NCI-H1436 treated with DMSO at 0.1 percent for 48 hours (cell line): ENCODE measurements around the gene DENND6B.

Source experiments
- DNase-seq: peaks from one replicate; lab custom pipeline; 2025; lab: John Stamatoyannopoulos, UW

The DENND6B gene

DNA sequence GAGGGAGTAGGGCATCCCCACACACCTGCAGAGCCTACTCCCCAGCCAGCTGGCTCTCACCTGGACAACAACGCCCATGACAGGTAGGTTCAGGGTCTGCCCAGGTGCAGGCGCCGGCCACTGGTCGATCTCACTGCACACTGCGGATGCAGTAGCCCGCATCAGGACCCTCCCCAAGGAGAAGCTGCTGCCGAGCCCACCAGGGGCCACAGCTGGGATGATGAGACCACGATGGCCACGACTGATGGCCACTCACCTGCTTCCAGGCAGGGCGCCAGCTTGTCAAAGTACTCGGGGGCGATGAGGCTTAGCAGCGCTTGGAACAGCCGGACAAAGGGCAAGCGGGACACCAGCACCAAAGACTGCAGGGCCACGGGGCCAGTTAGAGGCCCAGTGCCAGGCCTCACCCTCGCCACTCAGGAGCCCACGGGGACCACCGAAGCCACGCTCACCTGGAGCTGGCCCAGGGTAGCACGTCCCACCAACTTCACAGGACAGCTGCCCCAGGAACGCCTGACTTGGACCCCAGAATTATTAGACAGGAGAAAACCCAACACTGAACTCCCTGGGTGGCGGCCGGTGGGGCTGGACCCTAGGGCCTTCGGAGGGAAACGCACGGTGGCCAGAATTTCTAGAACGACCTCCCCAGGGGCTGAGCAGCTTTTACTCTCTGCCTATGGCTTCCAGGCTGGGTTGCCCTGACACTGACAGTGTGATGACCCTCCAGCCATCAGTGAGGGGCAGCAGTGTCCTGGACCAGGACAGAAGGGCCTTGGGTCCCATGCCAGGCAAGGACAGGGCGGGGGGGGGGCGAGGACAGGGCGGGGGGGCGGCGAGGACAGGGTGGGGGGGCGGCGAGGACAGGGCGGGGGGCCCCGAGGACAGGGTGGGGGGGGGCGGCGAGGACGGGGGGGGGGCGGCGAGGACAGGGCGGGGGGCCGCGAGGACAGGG, 10.4 kb downstream of the DENND6B start:
- DNase-seq, result no peak

DNA sequence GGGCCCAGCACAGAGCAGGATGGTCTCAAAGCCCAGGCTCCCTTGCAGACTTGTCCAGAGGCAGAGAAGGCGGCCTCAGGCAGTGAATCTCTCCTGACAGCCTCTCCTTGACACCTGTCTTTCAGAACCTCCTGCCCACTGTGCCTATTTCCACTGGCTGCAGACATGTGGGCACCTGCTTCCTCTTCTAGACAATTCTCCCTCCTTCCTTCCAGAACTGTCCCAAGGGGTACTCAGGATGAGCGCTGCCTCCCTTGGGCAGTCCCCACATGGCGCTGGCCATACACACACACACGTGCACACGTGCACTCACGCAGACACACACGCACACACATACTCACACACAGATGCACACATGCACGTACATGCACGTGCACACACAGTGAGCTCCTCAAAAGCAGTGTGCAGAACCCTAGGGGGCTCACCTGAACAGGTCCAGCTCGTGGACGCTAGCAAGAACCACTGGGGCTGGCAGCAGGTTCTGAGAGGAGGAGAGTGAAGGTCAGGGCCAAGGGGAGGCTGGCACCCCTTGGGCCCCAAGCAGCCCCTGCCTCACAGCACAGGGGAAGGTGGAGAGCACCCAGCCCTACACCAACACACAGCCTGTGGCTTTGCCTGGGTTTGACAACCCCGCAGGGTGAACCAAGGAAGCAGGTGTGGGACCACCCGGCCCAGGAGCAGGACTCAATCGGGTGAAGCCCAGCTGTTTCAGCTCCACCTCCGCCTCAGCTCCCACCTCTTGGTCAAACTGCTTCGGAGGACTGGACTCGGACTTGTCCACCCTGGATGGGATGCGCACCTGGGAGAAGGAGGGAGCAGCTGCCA, 11.3 kb downstream of the DENND6B start:
- no peak for DNase-seq

DNA sequence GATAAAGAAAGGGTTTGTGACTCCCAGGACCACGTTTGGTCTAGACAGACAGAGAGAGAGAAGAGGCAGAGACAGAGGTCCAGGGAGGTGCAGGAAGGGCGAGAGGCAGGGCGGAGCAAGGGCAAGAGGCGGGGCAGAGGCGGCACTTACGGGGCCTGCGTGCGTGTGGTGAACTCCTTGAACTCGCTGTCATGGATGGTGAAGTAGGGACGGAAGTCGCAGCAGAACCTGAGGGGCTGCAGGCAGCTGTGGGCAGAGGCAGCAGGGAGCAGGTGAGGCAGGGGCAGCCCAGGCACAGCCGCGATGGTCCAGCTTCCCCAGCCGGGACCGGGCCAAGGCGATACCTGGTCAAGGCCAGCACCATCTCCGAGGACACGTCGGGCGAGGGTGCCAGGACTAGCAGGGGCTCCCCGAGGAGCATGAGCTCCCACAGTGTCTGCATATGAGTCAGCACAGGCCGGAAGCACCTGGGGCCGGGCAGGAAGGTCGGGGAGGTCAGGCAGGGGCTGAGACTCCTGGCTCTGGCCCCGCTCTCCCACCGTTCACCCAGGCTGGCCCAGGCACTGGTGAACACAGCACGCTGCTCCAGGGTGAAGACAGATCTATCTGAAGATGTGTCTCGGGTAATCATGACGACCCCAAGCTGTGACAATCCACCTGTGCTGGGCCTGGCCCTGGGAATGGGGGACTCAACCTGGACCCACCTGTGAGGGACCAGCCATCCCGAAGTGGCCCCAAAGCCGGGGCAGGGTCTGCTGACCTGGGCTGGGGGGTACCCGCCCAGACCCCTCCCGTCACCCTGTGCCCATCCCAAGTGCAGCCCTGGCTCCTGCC, 12.1 kb downstream of the DENND6B start:
- no peak for DNase-seq

- no peak for DNase-seq
Measured at GRCh38 chr22:50314081-50314454, 12.7 kb downstream of the DENND6B start.

DNA sequence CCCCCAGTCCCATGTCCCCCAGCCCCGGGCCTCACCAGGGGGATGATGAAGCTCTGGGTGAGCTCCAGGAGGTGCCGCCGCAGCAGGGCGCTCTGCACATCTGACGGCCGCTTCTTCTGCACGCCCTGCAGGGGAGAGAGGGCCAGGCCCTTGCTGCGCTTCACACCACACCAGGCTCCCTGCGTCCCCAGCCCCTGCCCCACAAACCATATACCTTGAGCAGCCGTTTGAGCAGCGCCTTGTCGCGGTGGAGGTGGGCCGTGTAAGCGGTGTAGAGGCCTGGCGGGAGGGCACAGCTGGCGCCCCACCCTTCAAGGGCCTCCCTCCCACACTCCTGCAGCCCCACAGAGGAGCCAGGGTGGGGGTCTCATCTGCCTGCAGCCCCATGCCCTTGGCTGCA, 13.2 kb downstream of the DENND6B start:
- no peak for DNase-seq

GRCh38 chr22:50313021-50313420, 13.8 kb downstream of the DENND6B start:
- no peak for DNase-seq

GRCh38 chr22:50312371-50312770, 14.4 kb downstream of the DENND6B start:
- DNase-seq, result no peak

DNA sequence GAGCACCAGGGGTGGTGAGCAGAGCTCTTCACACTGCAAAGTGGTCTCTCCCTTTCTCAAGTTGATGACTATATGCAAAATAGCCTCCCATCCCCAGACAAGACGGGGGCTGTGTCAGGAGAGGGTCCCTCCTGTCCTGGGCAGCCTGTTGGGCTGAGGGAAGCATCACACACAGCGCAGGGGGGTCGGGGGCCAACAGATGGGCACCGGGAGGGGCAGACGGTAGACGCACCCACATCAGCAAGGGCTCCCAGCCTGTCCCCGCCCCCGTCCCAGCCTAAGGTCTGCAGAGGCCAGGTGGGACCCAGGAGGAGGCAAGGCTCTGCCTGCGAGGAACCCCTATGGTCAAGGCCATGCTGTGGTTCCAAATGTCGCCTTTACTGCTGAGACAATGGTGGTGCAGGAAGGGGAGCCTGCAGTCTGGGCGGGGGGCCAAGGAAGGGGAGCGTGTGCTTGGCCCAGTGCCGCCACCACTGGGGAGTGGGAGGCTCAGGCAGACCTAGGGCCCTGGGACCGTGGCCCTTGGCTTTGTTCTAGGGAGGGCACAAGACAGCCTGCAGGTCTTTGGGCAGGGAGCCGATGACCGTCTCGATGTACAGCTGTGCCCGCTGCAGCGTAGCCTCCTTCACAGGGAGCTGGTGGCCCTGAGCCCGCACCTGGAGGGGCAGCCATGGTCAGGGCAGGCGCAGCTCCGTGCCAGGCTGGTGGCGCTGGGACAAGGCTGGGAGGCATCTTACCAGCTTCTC, 15.0 kb downstream of the DENND6B start:
- no peak for DNase-seq

GRCh38 chr22:50310949-50311444, 15.8 kb downstream of the DENND6B start:
- no peak for DNase-seq

DNA sequence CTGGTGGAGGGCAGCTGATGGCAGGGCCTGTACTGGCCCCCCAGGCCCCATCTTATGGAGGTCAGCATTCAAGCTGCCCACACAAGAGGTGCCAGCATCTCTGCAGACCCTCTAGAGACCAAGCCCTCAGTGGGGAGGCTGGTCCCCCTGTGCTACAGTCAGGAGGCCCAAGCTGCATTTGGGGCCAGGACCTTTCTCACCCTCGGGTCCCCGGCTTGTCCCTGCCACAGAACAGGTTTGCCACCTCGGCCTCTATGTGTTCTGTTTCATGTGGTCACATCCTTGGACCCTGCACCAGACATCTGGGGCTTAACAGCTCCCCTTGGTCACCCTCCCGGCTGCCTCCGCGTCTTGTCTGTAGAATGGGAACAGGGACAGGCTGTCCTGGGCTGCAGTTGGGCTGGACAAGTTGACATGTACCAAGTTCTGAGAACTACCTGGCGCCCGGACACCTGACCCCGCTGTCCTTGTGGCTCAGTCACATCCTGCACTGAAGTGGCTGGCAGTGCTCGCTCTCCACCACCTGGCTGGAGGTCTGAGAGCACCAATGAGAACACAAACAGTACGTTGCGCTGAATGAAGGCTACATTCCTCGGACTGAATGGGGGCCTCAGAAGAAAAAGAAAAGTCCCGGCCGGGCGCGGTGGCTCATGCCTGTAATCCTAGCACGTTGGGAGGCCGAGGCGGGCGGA, 16.6 kb downstream of the DENND6B start:
- no peak for DNase-seq

GRCh38 chr22:50309601-50309991, 17.2 kb downstream of the DENND6B start:
- no peak for DNase-seq

- DNase-seq, result no peak
Measured at GRCh38 chr22:50308986-50309600, 17.7 kb downstream of the DENND6B start.

DNA sequence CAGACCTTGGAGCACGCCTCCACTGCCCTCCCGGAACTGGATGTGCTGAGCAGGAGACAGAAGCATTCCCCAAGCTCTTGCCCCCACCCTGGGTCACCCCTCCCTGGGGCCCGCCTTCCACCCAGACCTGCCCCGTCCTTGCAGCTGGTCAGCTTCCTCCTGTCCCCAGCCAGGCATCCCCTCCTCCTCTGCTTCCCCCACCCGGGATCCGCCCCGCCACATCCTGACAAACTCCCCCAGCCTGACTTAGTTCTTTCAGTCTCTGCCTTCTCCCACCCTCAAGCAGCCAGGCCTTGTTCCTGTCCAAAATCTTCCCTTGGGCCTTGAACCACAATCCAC, 18.2 kb downstream of the DENND6B start:
- DNase-seq, result no peak

GRCh38 chr22:50307890-50308596, 18.8 kb downstream of the DENND6B start:
- no peak for DNase-seq

- peak; percentile 14 for DNase-seq
Measured at GRCh38 chr22:50306753-50307749, 19.8 kb downstream of the DENND6B start, which contains the start of gene PLXNB2. TSS of gene PLXNB2 (minus strand) at chr22:50307646. CDS start at chr22:50290584, 17,062 bp downstream.

DNA sequence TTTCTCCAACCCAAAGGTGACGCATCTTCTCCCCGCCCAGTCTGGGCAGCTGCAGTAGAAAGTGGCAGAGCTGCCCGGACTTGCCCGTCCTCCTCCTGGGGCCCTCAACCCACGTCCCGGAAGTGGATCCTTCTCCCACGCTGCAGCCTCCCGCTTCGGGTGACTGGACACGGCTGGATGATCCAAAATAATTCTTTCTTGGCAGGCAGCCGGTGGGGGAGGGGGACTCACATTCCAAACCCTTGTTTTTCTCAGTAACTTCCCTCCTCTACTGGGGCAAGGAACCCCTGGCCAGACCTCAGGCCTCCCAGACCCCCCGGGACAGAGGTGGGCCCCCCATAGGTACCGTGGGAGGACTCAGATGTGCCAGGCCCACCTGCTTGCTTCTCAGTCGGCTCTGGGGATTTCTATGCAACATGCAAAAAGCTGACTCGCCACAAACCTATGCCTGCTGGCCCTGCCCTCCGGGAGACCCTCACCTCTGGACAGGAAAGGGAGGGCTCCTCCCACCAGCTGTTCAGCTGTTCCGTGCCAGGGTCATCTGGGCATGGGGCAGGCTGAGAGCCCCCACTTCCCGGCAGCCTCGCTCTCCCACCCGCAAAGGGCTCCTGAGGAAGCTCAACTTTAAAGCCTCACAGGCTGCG, 20.8 kb downstream of the DENND6B start:
- DNase-seq, result peak; percentile 47

DNA sequence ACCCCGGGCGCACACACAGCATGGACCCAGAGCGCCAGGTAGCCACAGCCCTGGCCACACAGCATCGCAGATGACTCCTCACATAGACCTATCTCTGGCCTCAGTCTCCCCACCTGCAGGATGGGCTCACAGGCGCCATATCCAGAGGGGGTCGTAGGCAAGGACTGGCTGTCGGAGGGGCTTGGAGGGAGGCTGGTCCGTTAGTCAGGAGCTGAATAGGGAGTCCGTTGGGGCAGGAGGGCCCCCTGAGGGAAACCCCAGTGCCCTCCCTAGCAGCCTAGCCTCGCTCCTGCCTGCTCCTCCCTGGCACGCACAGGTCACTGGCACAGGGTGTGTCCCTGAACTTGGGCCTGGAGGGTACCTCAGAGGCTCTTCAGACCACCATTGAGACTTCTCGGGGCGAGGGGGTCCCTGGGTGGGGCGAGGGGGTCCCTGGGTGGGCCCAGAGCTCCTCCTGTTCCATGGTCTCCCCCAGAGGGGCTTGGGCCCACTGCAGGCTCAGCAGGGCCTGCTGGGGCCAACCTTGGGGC, 21.4 kb downstream of the DENND6B start:
- no peak for DNase-seq
